GM21447 (cell line): ENCODE results near the gene PGAM2.
A peak's percentile ranks its signal among the peaks of the same experiment; 100 is the strongest.
"Not testable (repeated sequence)": the region's sequence is repeated elsewhere in the genome, so short reads cannot be mapped to it uniquely, and the experiment has no call there.

Experiments used
- ATAC-seq: cut with Tn5 transposase; IDR thresholded peaks from one replicate; pipeline ENCODE4 v1.9.1; 2021; ENCODE audit not compliant: unreplicated experiment

Gene PGAM2

GRCh38 chr7:44052771-44053365 lies 12.5 kb downstream of the PGAM2 start:
- no peak for ATAC-seq

GRCh38 chr7:44051611-44052220 lies 13.7 kb downstream of the PGAM2 start:
- ATAC-seq: no peak

- ATAC-seq: no peak
These were observed 14.3 kb downstream of the PGAM2 start for GRCh38 chr7:44050915-44051560.

- ATAC-seq: no peak
These were observed 15.0 kb downstream of the PGAM2 start for GRCh38 chr7:44050121-44050914.

GRCh38 chr7:44048031-44048795 lies 17.2 kb downstream of the PGAM2 start:
- no peak for ATAC-seq

GRCh38 chr7:44046321-44047061 lies 18.9 kb downstream of the PGAM2 start:
- ATAC-seq: peak; percentile 70

- ATAC-seq: no peak
These were observed 19.9 kb downstream of the PGAM2 start for GRCh38 chr7:44045226-44046014.

GRCh38 chr7:44044315-44045225 lies 20.8 kb downstream of the PGAM2 start, which contains the start of gene DBNL:
Gene DBNL (plus strand): TSS chr7:44044702. CDS start chr7:44044738, 36 bp downstream.
- peak; percentile 55 for ATAC-seq

- no peak for ATAC-seq
These were observed 21.5 kb downstream of the PGAM2 start for GRCh38 chr7:44043902-44044301.

GRCh38 chr7:44042221-44042620 lies 23.1 kb downstream of the PGAM2 start:
- no peak for ATAC-seq

- ATAC-seq: peak; percentile 25
These were observed 24.9 kb downstream of the PGAM2 start for GRCh38 chr7:44040493-44040891.

GRCh38 chr7:44039800-44040492 lies 25.4 kb downstream of the PGAM2 start:
- peak; percentile 1 for ATAC-seq

GRCh38 chr7:44038961-44039558 lies 26.3 kb downstream of the PGAM2 start:
- peak; percentile 72 for ATAC-seq

- ATAC-seq: not testable (repeated sequence)
These were observed 26.8 kb downstream of the PGAM2 start for GRCh38 chr7:44038553-44038952.

- not testable (repeated sequence) for ATAC-seq
These were observed 27.4 kb downstream of the PGAM2 start for GRCh38 chr7:44037951-44038350.

GRCh38 chr7:44036364-44036763 lies 29.0 kb downstream of the PGAM2 start:
- ATAC-seq: not testable (repeated sequence)
